ENCODE results near the gene RPL6.
"Not testable (repeated sequence)": the region's sequence is repeated elsewhere in the genome, so short reads cannot be mapped to it uniquely, and the experiment has no call there.

Gene RPL6

GRCh38 chr12:112409064-112409905, at the start of gene RPL6:
RPL6 (minus strand) TSS chr12:112409605; CDS start chr12:112408656, 949 bp downstream.
- Mint-ChIP-seq H3K4me3 (peak within 1 kb of the TSS; percentile 99), H3K36me3 (ENCODE audit: low read depth) (peaks cover 51% of the 10 kb centered on the region), H3K27me3 (no peaks in the 10 kb centered on the region), H3K4me1 (ENCODE audit: low read depth) (peaks cover 45% of the 10 kb centered on the region), H3K27ac (peak within 1 kb of the TSS; percentile 100), H3K9me3 (no peaks in the 10 kb centered on the region)

GRCh38 chr12:112458751-112459150, 49.3 kb upstream of the RPL6 start:
- H3K36me3 Mint-ChIP-seq (ENCODE audit: low read depth), result peaks cover 61% of the 10 kb centered on the region
- H3K9me3 Mint-ChIP-seq, result no peaks in the 10 kb centered on the region
- H3K27ac Mint-ChIP-seq, result no peak overlapping the region
- peaks cover 7% of the 10 kb centered on the region for H3K4me1 Mint-ChIP-seq (ENCODE audit: low read depth)
- no peaks in the 10 kb centered on the region for H3K27me3 Mint-ChIP-seq
- no peak overlapping the region for H3K4me3 Mint-ChIP-seq

GRCh38 chr12:112458330-112458729, 48.9 kb upstream of the RPL6 start:
- Mint-ChIP-seq H3K4me1 (ENCODE audit: low read depth) (peaks cover 2% of the 10 kb centered on the region), H3K27me3 (no peaks in the 10 kb centered on the region), H3K36me3 (ENCODE audit: low read depth) (peaks cover 61% of the 10 kb centered on the region), H3K9me3 (no peaks in the 10 kb centered on the region), H3K27ac (no peak overlapping the region), H3K4me3 (no peak overlapping the region)

GRCh38 chr12:112457142-112457541, 47.7 kb upstream of the RPL6 start:
- H3K27me3 Mint-ChIP-seq; H3K4me3 Mint-ChIP-seq; H3K4me1 Mint-ChIP-seq (ENCODE audit: low read depth); H3K9me3 Mint-ChIP-seq; H3K27ac Mint-ChIP-seq: not testable (repeated sequence)
- peaks cover 67% of the 10 kb centered on the region for H3K36me3 Mint-ChIP-seq (ENCODE audit: low read depth)

- Mint-ChIP-seq H3K27ac (no peak overlapping the region), H3K36me3 (ENCODE audit: low read depth) (peaks cover 67% of the 10 kb centered on the region), H3K9me3 (no peaks in the 10 kb centered on the region), H3K4me3 (no peak overlapping the region), H3K27me3 (no peaks in the 10 kb centered on the region), H3K4me1 (ENCODE audit: low read depth) (no peaks in the 10 kb centered on the region)
Measured at GRCh38 chr12:112456029-112456428, 46.6 kb upstream of the RPL6 start.

- Mint-ChIP-seq H3K9me3 (no peaks in the 10 kb centered on the region), H3K36me3 (ENCODE audit: low read depth) (peaks cover 55% of the 10 kb centered on the region), H3K4me1 (ENCODE audit: low read depth) (peaks cover 12% of the 10 kb centered on the region), H3K27ac (no peak overlapping the region), H3K27me3 (no peaks in the 10 kb centered on the region), H3K4me3 (no peak overlapping the region)
Measured at GRCh38 chr12:112450725-112451124, 41.3 kb upstream of the RPL6 start.

- Mint-ChIP-seq H3K27ac (peak overlapping the region; percentile 63), H3K36me3 (ENCODE audit: low read depth) (peaks cover 51% of the 10 kb centered on the region), H3K4me1 (ENCODE audit: low read depth) (peaks cover 12% of the 10 kb centered on the region)
- not testable (repeated sequence) for H3K4me3 Mint-ChIP-seq, H3K9me3 Mint-ChIP-seq, H3K27me3 Mint-ChIP-seq
Measured at GRCh38 chr12:112448165-112448564, 38.8 kb upstream of the RPL6 start.

- no peak overlapping the region for H3K4me3 Mint-ChIP-seq
- H3K27me3 Mint-ChIP-seq, result no peaks in the 10 kb centered on the region
- peak overlapping the region; percentile 55 for H3K27ac Mint-ChIP-seq
- peaks cover 45% of the 10 kb centered on the region for H3K36me3 Mint-ChIP-seq (ENCODE audit: low read depth)
- peaks cover 12% of the 10 kb centered on the region for H3K4me1 Mint-ChIP-seq (ENCODE audit: low read depth)
- no peaks in the 10 kb centered on the region for H3K9me3 Mint-ChIP-seq
Measured at GRCh38 chr12:112447106-112447505, 37.7 kb upstream of the RPL6 start.

GRCh38 chr12:112446008-112446725, 36.8 kb upstream of the RPL6 start:
- Mint-ChIP-seq H3K4me3 (no peak overlapping the region), H3K9me3 (no peaks in the 10 kb centered on the region), H3K4me1 (ENCODE audit: low read depth) (peaks cover 12% of the 10 kb centered on the region), H3K27ac (peak overlapping the region; percentile 34), H3K27me3 (no peaks in the 10 kb centered on the region), H3K36me3 (ENCODE audit: low read depth) (peaks cover 39% of the 10 kb centered on the region)

- Mint-ChIP-seq H3K36me3 (ENCODE audit: low read depth) (peaks cover 24% of the 10 kb centered on the region), H3K27me3 (no peaks in the 10 kb centered on the region), H3K4me1 (ENCODE audit: low read depth) (peaks cover 12% of the 10 kb centered on the region), H3K4me3 (no peak overlapping the region), H3K9me3 (no peaks in the 10 kb centered on the region), H3K27ac (no peak overlapping the region)
Measured at GRCh38 chr12:112443916-112444315, 34.5 kb upstream of the RPL6 start.

- H3K9me3 Mint-ChIP-seq; H3K27me3 Mint-ChIP-seq; H3K36me3 Mint-ChIP-seq (ENCODE audit: low read depth); H3K27ac Mint-ChIP-seq; H3K4me3 Mint-ChIP-seq: not testable (repeated sequence)
- peaks cover 15% of the 10 kb centered on the region for H3K4me1 Mint-ChIP-seq (ENCODE audit: low read depth)
Measured at GRCh38 chr12:112440653-112441052, 31.2 kb upstream of the RPL6 start.

GRCh38 chr12:112439769-112440168, 30.4 kb upstream of the RPL6 start:
- H3K9me3 Mint-ChIP-seq, result no peaks in the 10 kb centered on the region
- peaks cover 19% of the 10 kb centered on the region for H3K4me1 Mint-ChIP-seq (ENCODE audit: low read depth)
- no peak overlapping the region for H3K27ac Mint-ChIP-seq
- no peaks in the 10 kb centered on the region for H3K27me3 Mint-ChIP-seq
- peaks cover 6% of the 10 kb centered on the region for H3K36me3 Mint-ChIP-seq (ENCODE audit: low read depth)
- H3K4me3 Mint-ChIP-seq, result no peak overlapping the region

- H3K27ac Mint-ChIP-seq; H3K27me3 Mint-ChIP-seq; H3K36me3 Mint-ChIP-seq (ENCODE audit: low read depth); H3K4me3 Mint-ChIP-seq; H3K9me3 Mint-ChIP-seq: not testable (repeated sequence)
- H3K4me1 Mint-ChIP-seq (ENCODE audit: low read depth), result peaks cover 20% of the 10 kb centered on the region
Measured at GRCh38 chr12:112438645-112439044, 29.2 kb upstream of the RPL6 start.

GRCh38 chr12:112433551-112433950, 24.1 kb upstream of the RPL6 start:
- Mint-ChIP-seq H3K4me3 (no peak overlapping the region), H3K27ac (no peak overlapping the region), H3K27me3 (no peaks in the 10 kb centered on the region), H3K4me1 (ENCODE audit: low read depth) (peaks cover 48% of the 10 kb centered on the region), H3K36me3 (ENCODE audit: low read depth) (peaks cover 7% of the 10 kb centered on the region), H3K9me3 (no peaks in the 10 kb centered on the region)

GRCh38 chr12:112431965-112432364, 22.6 kb upstream of the RPL6 start:
- no peaks in the 10 kb centered on the region for H3K9me3 Mint-ChIP-seq
- H3K4me1 Mint-ChIP-seq (ENCODE audit: low read depth), result peaks cover 38% of the 10 kb centered on the region
- peak overlapping the region; percentile 90 for H3K27ac Mint-ChIP-seq
- peak overlapping the region; percentile 41 for H3K4me3 Mint-ChIP-seq
- no peaks in the 10 kb centered on the region for H3K27me3 Mint-ChIP-seq
- peaks cover 16% of the 10 kb centered on the region for H3K36me3 Mint-ChIP-seq (ENCODE audit: low read depth)
